ENCODE measurements around the gene THOP1. TPM values are rescaled to one million over a fixed set of nuclear protein-coding genes. Genes with fewer than 3 reads are reported as not detected.

Gene THOP1
- total RNA-seq, 1 experiment from 2014 or later = 221 TPM

- no peaks in the 10 kb centered on the region for H3F3A ChIP-seq (ENCODE audit: low read length, unreplicated experiment)
- no peak overlapping the region for H3K4me3 ChIP-seq (ENCODE audit: low read length)
- H3K27ac ChIP-seq (ENCODE audit: low read length) = no peak overlapping the region
- no peak overlapping the region for H3K9ac ChIP-seq (ENCODE audit: low read length)
- H3K27me3 ChIP-seq (ENCODE audit: low read length) = no peaks in the 10 kb centered on the region
- DNase-seq (no peak), ATAC-seq (no peak)
- CTCF ChIA-PET = no interaction called here
- H3K9me3 ChIP-seq (ENCODE audit: low read length) = no peaks in the 10 kb centered on the region
- H3K4me2 ChIP-seq (ENCODE audit: low read length) = no peak overlapping the region
- no peaks in the 10 kb centered on the region for H3K79me2 ChIP-seq (ENCODE audit: low read length)
- H3K36me3 ChIP-seq (ENCODE audit: low read depth, low read length) = no peaks in the 10 kb centered on the region
- BruUV-seq (replicated peaks) = no TSS peak
- no peaks in the 10 kb centered on the region for H3K4me1 ChIP-seq (ENCODE audit: insufficient read depth, low read length)
- intact Hi-C loops (cut with micrococcal nuclease) = no loop called here
- no peak for TF ChIP-seq EZH2phosphoT487 (IDR thresholded peaks at IDR 0.05; ENCODE audit: borderline replicate concordance, low read length)
- no peak for TF ChIP-seq CTCF (conservative IDR thresholded peaks at IDR 0.05; ENCODE audit: low read depth, low read length)
- no peak for TF ChIP-seq EZH2 (IDR thresholded peaks at IDR 0.05; ENCODE audit: low read length, unreplicated experiment)
- H2AFZ ChIP-seq (ENCODE audit: low read length) = no peak overlapping the region
- POLR2A ChIA-PET (ENCODE audit: unreplicated experiment) = no interaction called here
- H3K9me2 ChIP-seq (replicated peaks; ENCODE audit: low read length) = no peaks in the 10 kb centered on the region
- H4K20me1 ChIP-seq (ENCODE audit: low read length) = no peaks in the 10 kb centered on the region
These were observed 28.2 kb downstream of the THOP1 start for GRCh38 chr19:2813235-2814160.

GRCh38 chr19:2814426-2814825 lies 29.1 kb downstream of the THOP1 start:
- no peaks in the 10 kb centered on the region for H3K4me1 ChIP-seq (ENCODE audit: insufficient read depth, low read length)
- H2AFZ ChIP-seq (ENCODE audit: low read length) = no peak overlapping the region
- H3K4me2 ChIP-seq (ENCODE audit: low read length) = no peak overlapping the region
- no peaks in the 10 kb centered on the region for H3K9me2 ChIP-seq (replicated peaks; ENCODE audit: low read length)
- H3F3A ChIP-seq (ENCODE audit: low read length, unreplicated experiment) = no peaks in the 10 kb centered on the region
- H3K79me2 ChIP-seq (ENCODE audit: low read length) = no peaks in the 10 kb centered on the region
- intact Hi-C loops (cut with micrococcal nuclease) = no loop called here
- H3K36me3 ChIP-seq (ENCODE audit: low read depth, low read length) = no peaks in the 10 kb centered on the region
- no peak for TF ChIP-seq EZH2phosphoT487 (IDR thresholded peaks at IDR 0.05; ENCODE audit: borderline replicate concordance, low read length)
- no peak for TF ChIP-seq EZH2 (IDR thresholded peaks at IDR 0.05; ENCODE audit: low read length, unreplicated experiment)
- no peak for TF ChIP-seq CTCF (conservative IDR thresholded peaks at IDR 0.05; ENCODE audit: low read depth, low read length)
- CTCF ChIA-PET = no interaction called here
- no peaks in the 10 kb centered on the region for H4K20me1 ChIP-seq (ENCODE audit: low read length)
- no peaks in the 10 kb centered on the region for H3K27me3 ChIP-seq (ENCODE audit: low read length)
- POLR2A ChIA-PET (ENCODE audit: unreplicated experiment) = no interaction called here
- no TSS peak for BruUV-seq (replicated peaks)
- H3K9me3 ChIP-seq (ENCODE audit: low read length) = no peaks in the 10 kb centered on the region
- H3K4me3 ChIP-seq (ENCODE audit: low read length) = no peak overlapping the region
- ATAC-seq (no peak), DNase-seq (no peak)
- H3K27ac ChIP-seq (ENCODE audit: low read length) = no peak overlapping the region
- H3K9ac ChIP-seq (ENCODE audit: low read length) = no peak overlapping the region

- no peaks in the 10 kb centered on the region for H4K20me1 ChIP-seq (ENCODE audit: low read length)
- ATAC-seq (no peak), DNase-seq (no peak)
- H3K27ac ChIP-seq (ENCODE audit: low read length) = no peak overlapping the region
- POLR2A ChIA-PET (ENCODE audit: unreplicated experiment) = no interaction called here
- no peaks in the 10 kb centered on the region for H3F3A ChIP-seq (ENCODE audit: low read length, unreplicated experiment)
- H3K27me3 ChIP-seq (ENCODE audit: low read length) = no peaks in the 10 kb centered on the region
- no peak overlapping the region for H2AFZ ChIP-seq (ENCODE audit: low read length)
- no peak for TF ChIP-seq EZH2 (IDR thresholded peaks at IDR 0.05; ENCODE audit: low read length, unreplicated experiment)
- no peak for TF ChIP-seq CTCF (conservative IDR thresholded peaks at IDR 0.05; ENCODE audit: low read depth, low read length)
- no peak for TF ChIP-seq EZH2phosphoT487 (IDR thresholded peaks at IDR 0.05; ENCODE audit: borderline replicate concordance, low read length)
- no peaks in the 10 kb centered on the region for H3K9me2 ChIP-seq (replicated peaks; ENCODE audit: low read length)
- H3K4me1 ChIP-seq (ENCODE audit: insufficient read depth, low read length) = no peaks in the 10 kb centered on the region
- H3K9ac ChIP-seq (ENCODE audit: low read length) = no peak overlapping the region
- no peaks in the 10 kb centered on the region for H3K9me3 ChIP-seq (ENCODE audit: low read length)
- intact Hi-C loops (cut with micrococcal nuclease) = no loop called here
- CTCF ChIA-PET = interaction anchor here (0.6 kb wide), 1 partner anchor 78 kb away, joined by 6 read pairs; no protein-coding TSS in a partner anchor
- no peak overlapping the region for H3K4me3 ChIP-seq (ENCODE audit: low read length)
- no peaks in the 10 kb centered on the region for H3K36me3 ChIP-seq (ENCODE audit: low read depth, low read length)
- BruUV-seq (replicated peaks) = no TSS peak
- no peak overlapping the region for H3K4me2 ChIP-seq (ENCODE audit: low read length)
- no peaks in the 10 kb centered on the region for H3K79me2 ChIP-seq (ENCODE audit: low read length)
These were observed 29.9 kb downstream of the THOP1 start for GRCh38 chr19:2815191-2815614.
